GM19324 (cell line): ENCODE measurements around the gene MAST3.

Experiments used
- ATAC-seq: cut with Tn5 transposase; IDR thresholded peaks from one replicate; pipeline ENCODE4 v1.9.1; 2021; ENCODE audit warnings: mild to moderate bottlenecking, moderate library complexity; ENCODE audit not compliant: unreplicated experiment, low FRiP score

MAST3 gene

DNA sequence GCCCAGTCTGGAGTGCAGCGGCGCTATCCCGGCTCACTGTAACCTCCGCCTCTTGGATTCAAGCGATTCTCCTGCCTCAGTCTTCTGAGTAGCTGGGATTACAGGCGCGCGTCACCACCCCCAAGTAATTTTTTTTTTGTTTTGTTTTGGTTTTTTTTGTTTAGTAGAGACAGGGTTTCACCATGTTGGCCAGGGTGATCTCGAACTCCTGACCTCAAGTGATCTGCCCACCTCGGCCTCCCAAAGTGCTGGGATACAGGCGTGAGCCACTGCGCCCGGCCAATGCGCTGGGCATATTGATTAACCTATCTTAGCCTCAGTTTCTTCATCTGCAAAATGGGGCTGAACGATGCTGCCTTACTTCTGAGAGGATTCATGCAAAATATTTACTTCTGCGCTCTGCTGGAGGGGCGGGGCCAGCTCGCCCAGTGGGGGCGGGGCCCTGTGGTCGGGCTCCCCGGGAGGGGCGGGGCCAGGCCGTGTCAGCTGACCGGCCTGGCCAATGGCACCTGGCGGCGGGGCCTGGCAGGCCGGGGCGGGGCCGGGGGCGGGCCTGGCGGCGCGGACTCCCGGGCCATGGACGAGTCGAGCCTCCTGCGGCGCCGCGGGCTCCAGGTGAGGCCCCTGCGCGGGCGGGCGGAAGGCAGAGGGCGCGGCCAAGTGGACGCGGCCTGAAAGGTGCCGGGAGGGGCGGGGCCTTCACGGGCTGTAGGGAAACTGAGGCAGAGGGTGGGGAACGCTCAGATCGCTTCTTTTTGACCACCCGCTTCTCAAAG lies at the start of gene MAST3:
TSS of gene MAST3 (plus strand) at position 562 of the 776 bp plus-strand sequence. CDS start at position 577, 15 bp downstream.
- peak; percentile 63 for ATAC-seq

- ATAC-seq: no peak
Measured at GRCh38 chr19:18049385-18049784, 48.2 kb upstream of the MAST3 start.

DNA sequence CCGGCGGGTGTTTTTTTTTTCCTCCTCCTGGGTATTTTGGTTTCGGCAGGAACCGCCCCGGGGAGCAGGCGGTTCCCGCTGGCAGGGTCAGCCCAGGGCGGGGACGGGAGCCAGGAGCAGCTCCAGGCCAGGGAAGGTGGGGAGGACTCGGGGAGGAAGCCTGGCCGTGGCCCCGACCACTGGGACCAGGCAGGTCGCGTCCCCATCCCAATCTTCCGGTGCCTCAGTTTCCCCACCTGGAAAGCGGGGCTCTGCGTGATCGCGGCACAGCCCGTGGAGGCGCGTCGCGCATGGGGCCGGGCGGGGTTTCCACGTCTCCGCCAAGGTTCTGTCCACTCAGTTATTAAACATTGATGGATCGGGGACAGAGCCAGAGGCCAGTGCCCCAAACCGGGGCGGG lies 45.7 kb upstream of the MAST3 start:
- ATAC-seq: no peak

DNA sequence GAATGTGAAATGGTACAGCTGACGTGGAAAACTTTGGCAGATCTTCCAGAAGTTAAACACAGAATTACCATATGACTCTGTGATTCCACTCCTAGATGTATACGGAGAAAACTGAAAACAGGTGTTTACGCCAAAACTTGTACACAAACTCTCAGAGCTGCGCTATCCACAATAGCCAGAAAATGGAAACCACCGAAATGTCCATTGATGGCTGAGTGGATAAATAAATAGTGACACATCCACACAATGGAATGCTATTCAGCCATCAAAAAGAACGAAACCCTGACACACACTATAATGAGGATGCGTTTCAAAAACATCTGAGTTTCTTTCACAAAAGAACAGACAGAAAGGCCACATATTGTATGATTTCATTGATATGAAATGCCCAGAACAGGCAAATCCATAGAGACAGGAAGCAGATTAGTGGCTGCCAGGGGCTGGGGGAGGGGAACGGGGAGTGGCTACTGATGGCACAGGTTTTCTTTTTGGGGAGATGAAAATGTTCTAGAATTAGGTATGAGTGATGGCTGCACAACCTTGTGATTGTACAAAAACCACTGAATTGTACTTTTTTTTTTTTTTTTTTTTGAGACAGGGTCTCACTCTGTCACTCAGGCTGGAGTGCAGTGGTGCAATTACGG lies 43.9 kb upstream of the MAST3 start:
- ATAC-seq: no peak

DNA sequence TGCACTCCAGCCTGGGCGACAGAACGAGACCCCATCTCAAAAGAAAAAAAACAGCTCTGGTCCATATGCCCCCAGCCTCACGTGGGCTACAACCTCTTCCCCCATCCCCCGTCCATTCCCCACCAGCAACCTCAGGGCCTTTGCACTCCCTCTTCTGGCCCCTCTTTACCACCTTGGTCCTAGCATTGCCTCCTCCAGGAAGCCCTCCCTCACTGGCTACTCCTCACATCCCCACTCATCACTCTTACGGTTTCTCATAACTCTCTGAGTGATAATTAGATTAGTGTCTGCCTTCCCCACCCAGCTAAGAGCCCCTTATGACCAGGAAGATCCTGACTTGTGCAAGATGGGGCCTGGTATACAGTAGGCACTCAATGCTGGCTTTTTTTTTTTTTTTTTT lies 41.6 kb upstream of the MAST3 start:
- ATAC-seq: no peak

- no peak for ATAC-seq
Measured at GRCh38 chr19:18057557-18057956, 40.0 kb upstream of the MAST3 start.

DNA sequence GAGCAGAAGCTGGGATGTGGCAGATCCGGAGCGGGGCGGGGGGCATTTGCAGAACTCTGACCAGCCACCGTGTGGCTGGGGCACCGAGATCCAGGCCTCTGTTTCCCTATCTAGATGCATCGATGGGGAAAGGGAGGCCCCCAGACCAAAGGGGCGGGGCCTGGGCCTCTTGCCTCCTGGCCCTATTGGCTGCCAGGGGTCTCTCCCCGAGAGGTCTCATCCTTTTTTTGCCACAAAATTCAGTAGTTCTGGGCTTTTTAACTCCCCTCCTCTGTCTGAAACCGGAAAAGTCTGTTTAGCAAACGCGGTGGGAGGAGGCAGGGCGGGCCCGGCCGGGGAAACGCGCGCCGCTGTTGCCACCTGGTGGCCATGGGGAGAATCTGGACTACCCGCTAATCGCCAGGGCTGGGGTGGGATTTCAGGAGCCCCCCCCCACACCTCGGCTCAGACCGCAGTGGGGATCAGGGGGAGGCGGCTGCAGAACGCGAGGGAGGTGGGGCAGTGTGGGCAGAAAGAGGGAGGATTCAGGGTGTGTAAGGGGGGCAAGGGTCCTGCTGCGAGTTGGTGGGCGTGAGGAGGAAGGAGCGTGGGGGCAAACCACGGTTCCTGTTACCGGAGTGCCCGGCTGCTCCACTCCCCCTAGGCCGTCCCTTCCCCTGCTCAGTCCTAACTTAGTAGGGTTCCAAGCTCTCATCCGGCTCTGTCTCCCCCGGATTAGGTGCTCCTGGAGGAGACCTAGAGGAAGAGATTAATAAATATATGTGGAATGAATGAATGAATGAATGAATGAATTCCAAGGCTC lies 39.2 kb upstream of the MAST3 start:
- ATAC-seq: no peak

- no peak for ATAC-seq
Measured at GRCh38 chr19:18059297-18059696, 38.3 kb upstream of the MAST3 start.

GRCh38 chr19:18059902-18060301 lies 37.7 kb upstream of the MAST3 start:
- no peak for ATAC-seq

GRCh38 chr19:18060472-18060871 lies 37.1 kb upstream of the MAST3 start:
- no peak for ATAC-seq

DNA sequence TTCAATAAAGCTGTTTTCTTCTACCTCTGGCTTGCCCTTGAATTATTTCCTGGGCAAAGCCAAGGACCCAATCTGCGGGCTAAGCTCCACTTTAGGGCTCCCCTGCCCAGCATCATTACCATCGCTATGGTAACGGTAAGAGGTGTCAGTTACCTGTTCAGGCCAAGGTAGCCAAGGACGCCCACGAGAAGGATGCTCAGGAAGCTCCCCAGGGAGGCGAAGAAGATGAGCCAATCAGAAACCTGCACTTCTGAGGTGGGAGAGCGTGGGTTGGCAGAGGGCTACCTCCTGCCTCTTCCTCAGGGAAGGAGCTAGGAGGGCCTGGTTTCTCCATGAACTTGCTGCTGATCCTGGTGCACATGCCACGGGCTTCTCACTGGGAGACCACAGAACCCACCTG lies 35.5 kb upstream of the MAST3 start:
- ATAC-seq: no peak

GRCh38 chr19:18063463-18063862 lies 34.1 kb upstream of the MAST3 start:
- ATAC-seq: no peak

DNA sequence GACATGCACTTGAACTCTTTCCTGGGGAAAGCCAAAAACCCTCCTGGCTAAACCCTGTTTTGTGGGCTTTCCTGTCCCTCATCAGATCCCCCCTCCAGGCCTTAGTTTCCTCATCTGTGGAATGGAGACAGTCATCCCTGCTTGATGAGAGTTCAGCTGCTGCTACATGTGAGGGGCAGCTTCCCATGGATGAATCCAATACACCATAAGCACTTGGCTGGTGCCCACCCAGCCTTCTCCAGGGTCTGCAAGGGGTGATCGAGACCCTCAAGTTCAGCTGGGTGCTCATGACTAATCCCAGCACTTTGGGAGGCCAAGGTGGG lies 32.4 kb upstream of the MAST3 start:
- ATAC-seq: no peak

DNA sequence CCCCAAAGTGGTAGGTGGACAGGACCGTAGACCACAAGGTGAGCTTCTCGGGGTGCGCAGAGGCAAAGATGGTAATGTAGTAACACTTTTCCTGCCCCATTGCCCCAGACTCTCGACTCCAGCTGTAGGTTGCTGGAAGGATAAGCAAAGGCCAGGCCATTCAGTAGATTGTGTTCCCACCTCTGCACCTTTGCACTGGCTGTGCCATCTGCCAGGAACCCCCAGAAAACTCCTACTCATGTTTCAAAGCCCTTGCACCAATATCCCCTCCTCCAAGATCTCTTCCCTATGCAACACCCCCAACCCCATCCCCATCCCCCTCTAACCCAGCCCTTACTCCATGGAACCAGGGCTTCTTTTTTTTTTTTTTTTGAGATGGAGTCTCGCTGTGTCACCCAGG lies 29.2 kb upstream of the MAST3 start:
- no peak for ATAC-seq

DNA sequence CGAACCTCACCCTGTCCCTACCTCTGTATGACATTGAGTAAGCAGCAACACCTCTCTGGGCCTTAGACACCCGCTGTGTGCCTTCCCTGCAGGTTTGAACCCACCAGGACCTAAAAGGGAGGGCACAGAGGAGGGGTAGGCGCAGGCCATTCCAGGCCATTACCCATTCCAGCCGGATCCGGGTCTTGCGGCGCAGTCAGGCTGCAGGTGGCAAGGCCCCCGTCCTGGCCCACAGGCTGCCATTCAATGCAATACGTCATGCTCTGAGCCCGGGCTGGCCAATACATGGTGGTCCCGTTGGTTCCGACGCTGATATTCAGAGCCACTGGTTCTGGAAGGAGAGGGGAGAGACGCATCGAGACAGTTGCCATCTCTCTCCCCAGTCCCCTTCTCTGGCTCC lies 28.2 kb upstream of the MAST3 start:
- no peak for ATAC-seq

DNA sequence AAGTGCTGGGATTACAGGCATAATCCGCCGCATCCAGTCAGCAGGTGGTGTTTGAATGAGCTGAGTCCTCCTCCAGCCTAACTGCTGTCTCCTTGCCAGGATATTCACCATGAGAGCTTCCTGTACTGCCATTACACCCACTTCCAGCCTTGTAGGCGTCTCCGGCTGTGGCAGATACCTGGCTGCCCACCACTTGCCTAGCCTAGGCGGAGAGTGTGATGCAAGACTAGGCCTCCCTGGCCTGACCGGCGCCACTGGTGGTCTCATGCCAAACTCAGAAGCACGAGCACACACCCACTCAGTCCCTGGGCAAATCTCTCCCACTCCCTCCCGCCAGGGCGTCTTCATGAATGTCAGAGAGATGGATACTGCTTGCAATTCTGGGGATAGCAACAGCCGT lies 27.4 kb upstream of the MAST3 start:
- ATAC-seq: no peak

GRCh38 chr19:18072335-18072734 lies 25.2 kb upstream of the MAST3 start:
- ATAC-seq: no peak

DNA sequence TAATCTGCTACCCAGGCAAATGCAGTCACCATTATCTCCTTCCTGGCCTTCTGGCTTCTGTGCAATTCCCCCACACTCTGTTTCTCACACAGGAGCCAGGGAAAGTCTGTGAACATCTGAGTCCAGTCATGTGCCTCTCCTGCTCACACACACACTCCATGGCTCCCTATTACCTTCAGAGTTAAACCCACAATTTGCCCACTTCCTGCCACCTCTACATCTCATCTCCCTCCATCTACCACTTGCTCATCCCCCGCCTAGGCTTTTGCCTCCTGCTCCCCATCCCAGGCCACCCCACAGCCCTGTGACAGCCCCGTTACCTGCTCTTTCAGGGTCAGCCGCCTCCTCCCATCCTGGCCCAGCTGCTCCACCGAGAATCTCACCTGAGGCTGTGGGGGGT lies 24.4 kb upstream of the MAST3 start:
- ATAC-seq: no peak

GRCh38 chr19:18074192-18074591 lies 23.4 kb upstream of the MAST3 start:
- ATAC-seq: no peak

DNA sequence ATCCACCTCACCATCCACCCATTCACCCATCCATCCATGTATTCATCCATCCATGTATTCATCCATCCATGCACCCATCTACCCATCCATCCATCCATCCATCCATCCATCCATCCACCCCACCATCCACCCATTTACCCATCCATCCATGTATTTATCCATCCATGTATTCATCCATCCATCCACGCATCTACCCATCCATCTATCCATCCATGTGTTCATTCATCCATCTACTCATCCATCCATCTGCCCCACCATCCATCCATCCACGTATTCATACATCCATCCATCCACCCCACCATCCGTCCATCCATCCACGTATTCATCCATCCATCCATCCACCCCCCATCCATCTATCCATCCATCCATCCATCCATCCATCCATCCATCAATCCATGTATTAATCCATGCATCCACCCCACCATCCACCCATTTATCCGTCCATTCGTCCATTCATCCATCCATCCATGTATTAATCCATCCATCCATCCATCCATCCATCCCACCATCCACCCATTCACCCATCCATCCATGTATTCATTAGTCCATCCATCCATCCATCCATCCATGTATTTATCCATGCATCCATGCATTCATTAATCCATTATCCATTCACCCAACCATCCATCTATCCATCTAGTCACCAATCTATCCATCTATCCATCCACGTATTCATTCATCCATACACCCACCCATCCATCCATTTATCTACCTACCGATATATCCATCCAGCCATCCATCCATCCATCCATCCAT lies 13.5 kb upstream of the MAST3 start:
- ATAC-seq: no peak
